Pulmonary artery endothelial cell (primary cell): ENCODE results near the gene UCHL5. TPM values are rescaled to one million over a fixed set of nuclear protein-coding genes. Genes with fewer than 3 reads are reported as not detected.

Experiments
- DNase-seq: peaks from one replicate; pipeline ENCODE4 v3.0.0-alpha.2; 2011; ENCODE audit warnings: low read depth, low spot score
- total RNA-seq: library from RNA; depleted of rRNA; stranded (reverse); fragments of >200 nt; gene quantifications from 2 replicates; pipeline ENCODE4 v1.2.3, GENCODE V29; 2014

The UCHL5 gene
- total RNA-seq, 1 donor from 2014 or later: 32.5 TPM

GRCh38 chr1:192967901-192968300, 91.3 kb downstream of the UCHL5 start:
- no peak for DNase-seq

- peak; percentile 72 for DNase-seq
These were observed 91.8 kb downstream of the UCHL5 start for GRCh38 chr1:192967211-192967877.

- DNase-seq: no peak
These were observed 93.1 kb downstream of the UCHL5 start for GRCh38 chr1:192966073-192966472.

GRCh38 chr1:192962901-192963300, 96.3 kb downstream of the UCHL5 start:
- DNase-seq: no peak

Other genes starting within 250 kb of the UCHL5 start
- gene RO60, start 252 bp upstream of the UCHL5 start, total RNA-seq: 144 and 213 TPM in 2 replicates
- 11.2 and 15.9 TPM in 2 replicates for gene GLRX2, start 46.1 kb upstream of the UCHL5 start, total RNA-seq
- 18.1 and 26.1 TPM in 2 replicates for gene CDC73, start 62.7 kb upstream of the UCHL5 start, total RNA-seq
- gene B3GALT2, start 127.3 kb upstream of the UCHL5 start, total RNA-seq: not detected in 2 replicates